Thyroid gland (tissue), 4 donors: ENCODE data around the gene KIAA1614. TPM values are rescaled to one million over a fixed set of nuclear protein-coding genes. Genes with fewer than 3 reads are reported as not detected.

Source experiments
- DNase-seq, 2 donors: peaks; one replicate each; pipeline ENCODE4 v3.0.0-alpha.2; 2019
- H3K27ac ChIP-seq, 3 donors: fragments of 200-600 bp; sonication (generic); 1 replicate in 2 of 3; 2 replicates in 1 of 3; pipeline ENCODE4 v1.5.1; 2016 to 2019; ENCODE audit warnings: mild to moderate bottlenecking in 1 of 3, moderate library complexity in 1 of 3
- H3K27me3 ChIP-seq: fragments of 200-600 bp; sonication (generic); one replicate; pipeline ENCODE4 v1.5.1; 2019
- H3K36me3 ChIP-seq, 2 donors: fragments of 200-600 bp; sonication (generic); one replicate each; pipeline ENCODE4 v1.5.1; 2016 to 2019
- H3K4me1 ChIP-seq, 2 donors: fragments of 200-600 bp; sonication (generic); one replicate each; pipeline ENCODE4 v1.5.1; 2017 to 2019
- H3K4me3 ChIP-seq, 3 donors: fragments of 200-600 bp; sonication (generic); replicated peaks in 1 of 3; 1 replicate in 2 of 3; 2 replicates in 1 of 3; pipeline ENCODE4 v1.5.1; 2016; ENCODE audit warnings: mild to moderate bottlenecking in 1 of 3
- H3K9me3 ChIP-seq: fragments of 200-600 bp; sonication (generic); one replicate; pipeline ENCODE4 v1.5.1; 2017
- CTCF ChIP-seq, 6 experiments: fragments of 200-600 bp in 3 of 6; fragments of 450-650 bp in 3 of 6; sonication (generic) in 3 of 6; IDR thresholded peaks; one replicate each; pipeline ENCODE4 v1.5.1; 2016 to 2019; ENCODE audit warnings: antibody characterized with exemption in 6 of 6, mild to moderate bottlenecking in 2 of 6, inconsistent platforms in 1 of 6, moderate library complexity in 1 of 6
- POLR2A ChIP-seq, 2 donors: fragments of 450-650 bp; IDR thresholded peaks; one replicate each; pipeline ENCODE4 v1.6.1; 2017; ENCODE audit warnings: antibody characterized with exemption in 2 of 2, mild to moderate bottlenecking in 2 of 2, moderate library complexity in 1 of 2
- WGBS, 2 donors: methylation state at CpG; one replicate each; pipeline ENCODE4 v1.1.5; 2017; 5-methylcytosine and 5-hydroxymethylcytosine counted together
- intact Hi-C: fragments of 100-400 bp; cut with DNase I; formaldehyde crosslinking; loops from one replicate; pipeline ENCODE4 v1.15.1; 2023
- total RNA-seq, 4 donors: library from RNA; depleted of rRNA; stranded (reverse); fragments of >200 nt; gene quantifications; one replicate each; pipeline ENCODE4 v1.2.3, GENCODE V29; 2016

Gene KIAA1614
- total RNA-seq, 4 donors from 2014 or later, result 8.7 to 16.7 (median 12.5) TPM

- H3K27me3 ChIP-seq, result no peaks in the 10 kb centered on the region
- TF ChIP-seq POLR2A (IDR thresholded peaks at IDR 0.05) (no peak), CTCF (IDR thresholded peaks at IDR 0.05) (peak in 1 of 6 experiments; percentile 9)
- no peak for DNase-seq
- H3K9me3 ChIP-seq, result no peaks in the 10 kb centered on the region
- H3K36me3 ChIP-seq, result no peaks in the 10 kb centered on the region
- intact Hi-C loops, result no loop called here
- no peak overlapping the region for H3K27ac ChIP-seq
- 86 to 91% methylated on average over 4 to 8 of the region's 8 CpGs for WGBS, 2 donors
- peaks cover 33 to 44% of the 10 kb centered on the region in 2 donors for H3K4me1 ChIP-seq
- no peak overlapping the region for H3K4me3 ChIP-seq
Observed at GRCh38 chr1:180920702-180921101, 8.0 kb downstream of the KIAA1614 start.

DNA sequence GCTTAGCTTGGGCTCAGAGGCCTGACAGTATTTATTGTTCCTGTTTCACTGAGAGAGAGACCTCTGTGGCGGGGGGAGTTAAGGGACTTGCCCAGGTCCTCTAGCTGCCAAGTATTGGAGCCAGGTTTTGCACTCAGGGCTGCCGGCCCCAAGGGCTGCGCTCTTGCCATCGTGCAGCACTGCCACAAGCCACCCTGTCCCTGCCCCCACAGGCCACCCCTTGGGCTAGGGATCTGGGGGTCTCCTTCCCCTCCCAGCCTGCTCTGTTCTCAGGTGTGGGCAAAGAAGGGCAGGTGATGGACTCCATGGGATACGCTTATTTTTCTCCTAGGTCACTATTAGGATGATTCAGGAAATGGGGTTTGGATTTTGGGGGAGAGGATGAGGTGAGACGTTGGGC lies 8.7 kb downstream of the KIAA1614 start:
- H3K9me3 ChIP-seq, result no peaks in the 10 kb centered on the region
- WGBS, 2 donors, result 88 to 97% methylated on average over 6 of the region's 6 CpGs
- TF ChIP-seq CTCF (IDR thresholded peaks at IDR 0.05) (no peak), POLR2A (IDR thresholded peaks at IDR 0.05) (no peak)
- intact Hi-C loops, result no loop called here
- no peak overlapping the region for H3K4me3 ChIP-seq
- H3K4me1 ChIP-seq, result peaks cover 38 to 50% of the 10 kb centered on the region in 2 donors
- no peaks in the 10 kb centered on the region for H3K27me3 ChIP-seq
- no peak for DNase-seq
- no peaks in the 10 kb centered on the region for H3K36me3 ChIP-seq
- H3K27ac ChIP-seq, result peak overlapping the region; percentile 94 to 99 (median 96)

GRCh38 chr1:180921891-180922630 lies 9.4 kb downstream of the KIAA1614 start:
- no peaks in the 10 kb centered on the region for H3K36me3 ChIP-seq
- no peak for DNase-seq
- H3K4me1 ChIP-seq, result peaks cover 45 to 57% of the 10 kb centered on the region in 2 donors
- H3K27ac ChIP-seq, result peak overlapping the region; percentile 94 to 99 (median 96)
- no peak overlapping the region for H3K4me3 ChIP-seq
- no peaks in the 10 kb centered on the region for H3K27me3 ChIP-seq
- H3K9me3 ChIP-seq, result no peaks in the 10 kb centered on the region
- WGBS, 2 donors, result 47 to 55% methylated on average over 9 to 21 of the region's 21 CpGs
- intact Hi-C loops, result no loop called here
- TF ChIP-seq CTCF (IDR thresholded peaks at IDR 0.05) (no peak), POLR2A (IDR thresholded peaks at IDR 0.05) (no peak)

GRCh38 chr1:180922631-180923015 lies 9.9 kb downstream of the KIAA1614 start:
- peak overlapping the region; percentile 94 to 99 (median 96) for H3K27ac ChIP-seq
- TF ChIP-seq CTCF (IDR thresholded peaks at IDR 0.05) (no peak), POLR2A (IDR thresholded peaks at IDR 0.05) (peak in 1 of 2 donors; percentile 63)
- 35 to 55% methylated on average over 8 of the region's 8 CpGs for WGBS, 2 donors
- intact Hi-C loops, result no loop called here
- H3K27me3 ChIP-seq, result no peaks in the 10 kb centered on the region
- no peaks in the 10 kb centered on the region for H3K36me3 ChIP-seq
- peaks cover 51 to 60% of the 10 kb centered on the region in 2 donors for H3K4me1 ChIP-seq
- DNase-seq, result peak; percentile 95
- no peaks in the 10 kb centered on the region for H3K9me3 ChIP-seq
- H3K4me3 ChIP-seq, result no peak overlapping the region
